ENCODE measurements around the gene ALDH3B2. TPM values are rescaled to one million over a fixed set of nuclear protein-coding genes. Genes with fewer than 3 reads are reported as not detected.

The ALDH3B2 gene
- total RNA-seq, 4 donors from 2014 or later = not detected

DNA sequence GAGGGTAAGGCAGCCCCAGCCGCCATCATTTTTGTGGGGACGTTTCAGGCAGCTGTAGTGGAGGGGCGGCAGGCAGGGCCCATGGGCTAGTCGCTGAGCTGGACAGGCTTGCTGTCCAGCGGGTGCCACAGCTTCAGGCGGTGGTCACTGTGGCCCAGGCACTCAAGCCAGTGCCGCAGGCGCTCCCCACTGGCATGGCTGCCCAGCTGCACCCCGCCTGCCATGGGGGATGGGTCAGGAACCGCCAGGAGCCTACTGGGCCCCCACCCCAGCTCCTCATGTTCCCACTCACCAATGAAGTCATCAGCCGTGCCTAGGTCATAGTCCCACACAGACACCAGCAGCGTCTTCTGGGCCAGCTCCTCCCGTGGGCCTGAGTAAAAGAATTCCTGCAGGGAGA, 61.7 kb downstream of the ALDH3B2 start:
- Histone ChIP-seq H3K9me3 (no peaks in the 10 kb centered on the region), H3K36me3 (peaks cover 0 to 48% of the 10 kb centered on the region in 2 donors), H3K4me3 (no peak overlapping the region), H3K27ac (no peak overlapping the region), H3K4me1 (peaks cover 3 to 18% of the 10 kb centered on the region in 2 donors), H3K27me3 (peaks cover 0 to 2% (median 0%) of the 10 kb centered on the region in 3 donors)
- in situ Hi-C loops (cut with MboI; ENCODE audit: low sequenced_read_pairs in 4 of 4) = no loop called here
- ATAC-seq = no peak
- intact Hi-C loops (cut with DNase I; ENCODE audit: low total_unique reads) = no loop called here
- no peak for DNase-seq
- TF ChIP-seq, protein P1, sequence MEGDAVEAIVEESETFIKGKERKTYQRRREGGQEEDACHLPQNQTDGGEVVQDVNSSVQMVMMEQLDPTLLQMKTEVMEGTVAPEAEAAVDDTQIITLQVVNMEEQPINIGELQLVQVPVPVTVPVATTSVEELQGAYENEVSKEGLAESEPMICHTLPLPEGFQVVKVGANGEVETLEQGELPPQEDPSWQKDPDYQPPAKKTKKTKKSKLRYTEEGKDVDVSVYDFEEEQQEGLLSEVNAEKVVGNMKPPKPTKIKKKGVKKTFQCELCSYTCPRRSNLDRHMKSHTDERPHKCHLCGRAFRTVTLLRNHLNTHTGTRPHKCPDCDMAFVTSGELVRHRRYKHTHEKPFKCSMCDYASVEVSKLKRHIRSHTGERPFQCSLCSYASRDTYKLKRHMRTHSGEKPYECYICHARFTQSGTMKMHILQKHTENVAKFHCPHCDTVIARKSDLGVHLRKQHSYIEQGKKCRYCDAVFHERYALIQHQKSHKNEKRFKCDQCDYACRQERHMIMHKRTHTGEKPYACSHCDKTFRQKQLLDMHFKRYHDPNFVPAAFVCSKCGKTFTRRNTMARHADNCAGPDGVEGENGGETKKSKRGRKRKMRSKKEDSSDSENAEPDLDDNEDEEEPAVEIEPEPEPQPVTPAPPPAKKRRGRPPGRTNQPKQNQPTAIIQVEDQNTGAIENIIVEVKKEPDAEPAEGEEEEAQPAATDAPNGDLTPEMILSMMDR (IDR thresholded peaks at IDR 0.05 in 4 of 5, conservative IDR thresholded peaks at IDR 0.05 in 1 of 5) = no peak
- TF ChIP-seq POLR2A (IDR thresholded peaks at IDR 0.05) = no peak

Other genes with a start within 250 kb of the ALDH3B2 start
- gene RPS6KB2, start 246.1 kb downstream of the ALDH3B2 start, total RNA-seq = 10 to 100 TPM; 38.0 to 74.1 (median 39.4) TPM
- gene PTPRCAP, start 236.9 kb downstream of the ALDH3B2 start, total RNA-seq = 1 to 10 TPM in 3 of 4 donors, under 1 TPM in 1; 0.47 to 1.5 (median 1.3) TPM
- 10 to 100 TPM in 3 of 4 donors, 1 to 10 TPM in 1; 4.9 to 14.8 (median 12.5) TPM for gene CORO1B, start 231.1 kb downstream of the ALDH3B2 start, total RNA-seq
- gene GPR152, start 221.9 kb downstream of the ALDH3B2 start, total RNA-seq = not detected
- gene CABP4, start 219.3 kb downstream of the ALDH3B2 start, total RNA-seq = under 1 TPM; 0.19 to 0.55 (median 0.30) TPM
- gene TMEM134, start 205.4 kb downstream of the ALDH3B2 start, total RNA-seq = 100 to 1,000 TPM in 2 of 4 donors, 10 to 100 TPM in 2; 79.8 to 155 (median 108) TPM
- gene AIP, start 191.6 kb downstream of the ALDH3B2 start, total RNA-seq = 10 to 100 TPM; 33.0 to 60.8 (median 48.8) TPM
- gene PITPNM1, start 169.3 kb downstream of the ALDH3B2 start, total RNA-seq = 10 to 100 TPM in 1 of 4 donors, 1 to 10 TPM in 3; 4.0 to 12.2 (median 7.7) TPM
- gene CDK2AP2, start 166.5 kb downstream of the ALDH3B2 start, total RNA-seq = 10 to 100 TPM; 24.1 to 47.5 (median 37.3) TPM
- not detected for gene CABP2, start 151.2 kb downstream of the ALDH3B2 start, total RNA-seq
- 100 to 1,000 TPM; 316 to 866 (median 549) TPM for gene GSTP1, start 90.8 kb downstream of the ALDH3B2 start, total RNA-seq
- gene NDUFV1, start 67.7 kb downstream of the ALDH3B2 start, total RNA-seq = 100 to 1,000 TPM; 306 to 608 (median 365) TPM
- 10 to 100 TPM; 23.3 to 42.4 (median 36.2) TPM for gene NUDT8, start 44.7 kb downstream of the ALDH3B2 start, total RNA-seq
- gene TBX10, start 34.9 kb downstream of the ALDH3B2 start, total RNA-seq = not detected
- gene ACY3, start 23.9 kb downstream of the ALDH3B2 start, total RNA-seq = not detected

Measured in gastrocnemius medialis (tissue), 4 donors.